CD4-positive, alpha-beta T cell treated with Interleukin-1 beta for 1 hour (primary cell): Measurements from ENCODE around the gene HSF4.

ENCODE experiments used
- DNase-seq, 2 donors: peaks; one replicate each; pipeline ENCODE4 v3.0.0-alpha.2; 2020 to 2022

Gene HSF4

DNA sequence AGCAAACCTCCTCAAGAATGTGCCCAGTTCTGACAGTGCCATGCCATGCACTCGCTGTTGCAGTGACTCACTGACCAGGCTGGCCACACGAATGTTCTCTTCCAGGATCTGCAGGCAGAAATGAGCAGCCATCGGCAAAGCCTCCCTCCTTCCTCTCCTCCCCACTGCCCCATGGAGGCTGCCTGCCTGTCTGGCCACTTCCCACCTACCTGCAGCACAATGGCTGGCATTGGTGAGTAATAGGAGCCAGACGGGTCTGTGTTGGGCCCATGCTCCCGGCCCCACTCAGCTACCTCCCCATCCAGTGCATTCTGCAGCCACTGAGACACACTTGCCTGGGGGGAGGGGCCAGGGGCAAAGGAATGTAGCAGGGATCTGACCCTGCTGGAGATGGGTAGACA is 22.0 kb downstream of the HSF4 start:
- no peak for DNase-seq

DNA sequence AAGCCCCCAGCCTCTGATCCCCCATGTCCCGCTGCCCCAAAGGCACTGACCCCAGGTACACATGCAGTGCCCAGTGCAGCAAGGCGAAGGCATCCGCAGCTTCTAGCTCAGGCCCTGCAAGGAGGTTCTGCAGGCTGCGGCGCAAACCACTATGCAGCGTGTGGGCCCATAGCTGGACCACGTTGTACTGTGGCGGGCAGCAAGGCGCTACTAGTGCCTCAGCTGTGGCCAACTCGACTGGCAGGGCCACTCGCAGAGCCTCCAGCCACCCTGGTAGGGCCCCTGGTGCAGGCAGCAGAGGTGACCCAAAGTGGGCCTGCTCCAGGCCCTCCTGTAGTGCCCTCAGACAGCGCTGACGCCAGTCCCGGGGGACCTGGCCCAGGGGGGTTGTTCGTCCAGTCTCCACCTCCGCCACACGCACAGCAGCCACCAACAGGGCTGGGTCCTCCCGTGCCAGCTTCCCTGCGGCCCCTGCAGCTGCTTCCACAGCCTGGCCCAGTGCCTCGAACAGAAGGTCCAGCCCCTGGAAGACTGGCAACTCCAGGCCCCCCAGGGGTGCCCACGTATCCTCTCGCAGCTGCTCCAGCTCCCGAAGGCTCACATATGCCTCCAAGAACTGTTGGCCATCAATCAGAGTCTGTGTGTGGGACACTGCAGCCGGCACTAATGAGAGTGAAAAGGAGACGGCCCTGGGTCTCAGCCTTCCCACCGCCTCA is 22.8 kb downstream of the HSF4 start:
- no peak for DNase-seq

DNA sequence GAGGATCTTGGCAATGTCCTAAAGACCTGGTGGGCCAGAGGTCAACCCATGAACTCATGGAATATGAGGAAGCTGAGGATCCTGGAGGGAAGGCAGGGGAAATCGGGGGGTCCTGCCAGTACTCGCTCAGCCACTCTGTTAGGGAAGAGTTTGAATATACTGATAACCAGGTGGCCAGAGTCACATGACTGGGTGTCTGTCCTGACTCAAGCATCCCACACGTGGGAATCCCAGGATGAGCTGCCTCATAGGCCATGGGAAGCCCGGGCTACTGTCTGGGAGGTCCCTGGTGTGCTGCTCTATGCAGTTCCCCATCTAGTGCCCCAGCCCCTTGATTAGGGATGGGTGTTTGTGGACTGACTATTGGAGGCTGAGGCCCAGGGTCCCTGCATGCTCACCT is 23.8 kb downstream of the HSF4 start:
- no peak for DNase-seq

DNA sequence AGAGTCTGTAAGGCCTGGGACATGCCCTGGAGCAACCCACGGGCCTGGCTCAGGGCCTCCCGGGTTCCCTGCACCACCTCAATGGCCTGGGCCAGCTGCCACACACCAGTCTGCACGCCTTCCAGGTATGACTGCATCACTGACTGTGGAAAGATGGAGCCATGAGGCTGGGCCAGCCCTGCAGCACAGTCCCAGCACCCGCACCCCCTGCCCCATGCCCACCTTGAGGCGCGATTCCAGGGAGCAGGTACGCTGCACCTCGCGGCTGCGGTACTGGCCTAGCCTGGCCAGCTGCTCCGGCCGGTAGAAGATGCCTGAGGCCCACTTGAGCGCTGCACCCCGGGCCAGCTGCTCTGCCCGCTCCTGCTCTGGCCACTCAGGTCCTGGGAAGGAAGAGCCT is 24.3 kb downstream of the HSF4 start:
- DNase-seq, result no peak

DNA sequence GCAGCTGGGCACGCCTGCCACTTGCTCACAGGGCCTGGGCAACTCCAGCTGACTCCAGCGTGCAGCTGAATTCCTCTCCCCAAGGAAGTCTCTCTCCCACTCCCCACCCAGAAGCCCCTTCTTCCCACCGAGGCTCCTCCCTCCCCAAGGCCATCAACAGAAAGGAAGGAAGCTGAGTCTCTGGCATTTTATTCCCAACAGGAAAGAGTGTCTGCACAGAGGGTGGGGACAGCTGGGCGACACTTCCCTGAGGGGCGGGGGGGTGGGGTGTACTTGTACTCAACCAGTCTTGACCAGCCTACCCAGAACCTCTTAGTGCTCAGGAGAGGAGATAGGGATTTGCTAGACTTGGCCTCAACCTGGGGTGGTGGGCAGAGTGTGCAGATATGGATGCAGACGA is 25.5 kb downstream of the HSF4 start, which contains the start of gene EXOC3L1:
EXOC3L1 (minus strand) TSS at position 96 of the 400 bp plus-strand sequence. CDS start 460 bp downstream, outside the sequence.
- DNase-seq, result no peak

DNA sequence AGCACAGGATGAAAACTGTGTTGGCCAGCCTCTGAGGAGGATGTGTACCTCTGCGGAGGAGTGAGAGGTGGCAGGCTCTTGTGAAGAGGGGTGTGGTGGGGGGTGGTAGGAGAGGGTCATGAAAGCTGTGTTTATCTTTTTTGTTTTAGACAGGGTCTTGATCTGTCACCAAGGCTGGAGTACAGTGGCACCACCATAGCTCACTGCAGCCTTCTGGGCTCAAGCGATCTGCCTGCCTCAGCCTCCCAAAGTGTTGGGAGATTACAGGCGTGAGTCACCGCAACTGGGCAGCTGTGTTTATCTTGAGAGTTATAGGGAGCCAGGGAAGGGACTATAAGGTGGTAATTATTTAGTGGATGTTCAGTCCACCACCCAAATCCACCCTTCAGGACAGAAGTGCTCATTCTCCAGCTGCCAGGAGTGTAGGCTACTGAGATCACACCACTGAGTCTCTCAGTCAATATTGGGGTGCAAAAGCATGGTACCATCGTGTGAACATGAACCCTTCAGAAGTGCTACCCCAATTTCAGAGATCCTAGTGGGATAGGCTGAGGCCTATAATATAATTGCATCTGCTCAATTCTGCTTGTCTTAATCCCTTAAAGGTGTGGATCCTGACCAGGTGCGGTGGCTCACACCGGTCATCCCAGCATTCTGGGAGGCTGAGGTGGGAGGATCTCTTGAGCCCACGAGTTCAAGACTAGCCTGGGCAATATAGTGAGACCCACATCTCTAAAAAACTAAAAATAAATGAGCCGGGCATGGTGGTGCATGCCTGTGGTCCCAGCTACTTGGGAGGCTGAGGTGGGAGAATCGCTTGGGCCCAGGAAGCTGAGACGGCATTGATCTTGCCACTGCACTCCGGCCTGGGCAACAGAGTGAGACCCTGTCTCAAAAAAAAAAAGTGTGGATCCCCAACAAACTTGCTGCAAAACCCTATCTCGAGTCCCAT is 26.2 kb downstream of the HSF4 start:
- no peak for DNase-seq

DNA sequence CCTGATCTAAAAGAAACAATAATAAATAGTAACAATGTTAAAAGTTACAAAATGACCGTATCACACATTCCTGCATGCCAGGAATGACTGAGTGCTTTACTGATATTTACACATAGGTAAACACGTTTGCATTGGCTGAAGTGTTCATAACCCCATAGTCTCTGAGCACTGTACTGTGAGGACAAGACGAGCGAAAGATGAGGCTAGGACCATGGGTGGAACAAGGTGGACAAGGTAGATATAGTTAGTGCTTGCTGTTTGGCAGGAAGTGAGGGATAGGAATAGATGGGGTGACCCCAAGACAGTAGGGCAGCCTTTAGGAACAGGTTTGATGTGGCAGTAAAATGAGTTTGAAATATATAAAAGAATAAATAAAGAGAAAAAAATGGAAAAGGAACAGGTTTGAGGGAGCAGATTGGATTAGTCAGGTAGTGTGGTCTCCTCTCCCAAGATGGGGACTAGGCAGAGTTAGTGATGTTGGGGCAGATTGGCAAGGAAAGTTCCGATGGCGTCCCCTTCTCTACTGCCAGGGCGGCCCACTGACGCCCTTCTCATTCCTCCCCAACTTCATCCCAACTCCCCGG is 27.0 kb downstream of the HSF4 start:
- DNase-seq, result no peak

DNA sequence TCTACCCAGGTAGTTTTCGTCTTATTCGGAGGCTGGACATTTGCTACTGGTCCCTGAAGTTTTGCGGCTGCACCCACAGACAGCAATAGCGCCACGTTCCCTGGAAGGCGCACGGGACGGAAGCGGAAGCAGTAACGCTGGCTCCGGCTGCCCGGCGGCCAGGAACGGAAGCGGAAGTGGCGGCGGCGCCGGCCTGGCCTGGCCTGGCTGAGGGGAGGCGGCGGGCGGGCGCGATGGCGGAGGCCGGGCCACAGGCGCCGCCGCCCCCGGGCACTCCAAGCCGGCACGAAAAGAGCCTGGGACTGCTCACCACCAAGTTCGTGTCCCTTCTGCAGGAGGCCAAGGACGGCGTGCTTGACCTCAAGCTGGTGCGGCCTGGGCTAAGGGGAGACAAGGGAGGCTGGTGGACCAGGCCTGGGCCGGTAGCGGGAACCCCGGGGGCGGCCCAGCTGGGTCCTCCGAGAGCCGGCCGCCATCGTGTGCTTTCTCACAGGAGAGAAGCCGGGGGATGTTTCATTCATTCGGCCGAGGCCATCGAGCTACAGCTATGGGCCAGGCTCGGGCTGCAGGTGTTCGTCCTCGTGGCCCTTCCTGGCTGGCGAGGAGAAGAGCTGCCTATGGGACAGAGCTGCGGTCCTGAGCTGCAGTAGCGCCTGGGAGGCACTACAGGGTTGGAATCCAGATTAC is 27.6 kb downstream of the HSF4 start, which contains the start of gene E2F4:
E2F4 (plus strand) TSS at position 161 of the 687 bp plus-strand sequence; CDS start at position 234, 73 bp downstream.
- peak; percentile 87 to 88 for DNase-seq

DNA sequence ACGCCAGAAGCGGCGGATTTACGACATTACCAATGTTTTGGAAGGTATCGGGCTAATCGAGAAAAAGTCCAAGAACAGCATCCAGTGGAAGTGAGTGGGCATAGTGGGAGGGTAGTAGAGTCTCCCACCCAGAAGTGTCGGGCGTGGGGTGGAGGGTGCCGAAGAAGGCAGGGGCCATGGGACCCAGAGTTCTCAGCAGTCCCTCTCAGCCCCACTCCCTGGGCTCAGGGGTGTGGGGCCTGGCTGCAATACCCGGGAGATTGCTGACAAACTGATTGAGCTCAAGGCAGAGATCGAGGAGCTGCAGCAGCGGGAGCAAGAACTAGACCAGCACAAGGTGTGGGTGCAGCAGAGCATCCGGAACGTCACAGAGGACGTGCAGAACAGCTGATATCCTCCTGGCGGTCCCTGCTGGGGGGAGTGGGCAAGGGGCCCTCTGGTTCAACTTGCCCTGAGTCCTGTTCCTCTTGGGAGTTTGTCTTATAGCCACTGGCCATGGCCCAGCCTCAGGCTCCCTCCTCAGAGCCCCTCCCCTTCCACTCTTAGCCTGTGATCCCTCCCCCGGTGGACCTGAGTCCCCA is 28.3 kb downstream of the HSF4 start:
- no peak for DNase-seq

DNA sequence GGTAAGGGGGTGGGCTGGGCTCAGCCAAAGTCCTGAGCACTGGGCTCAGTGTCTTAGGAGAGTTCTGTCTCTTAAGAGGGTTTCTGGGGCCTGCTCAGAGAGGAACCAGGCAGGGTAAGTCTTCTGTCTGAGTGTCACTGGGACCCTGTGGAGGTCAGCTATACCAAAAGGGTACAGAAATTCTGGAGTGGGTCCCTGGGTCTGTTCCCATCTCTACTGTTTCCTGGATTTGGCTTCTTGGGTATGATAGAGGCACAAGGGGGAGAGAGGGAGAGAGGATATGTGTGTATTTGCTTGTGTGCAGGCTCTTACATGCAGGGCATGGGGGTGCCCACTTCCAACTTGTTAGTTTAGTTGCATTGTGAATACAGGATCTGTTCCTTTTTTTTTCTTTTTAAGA is 29.0 kb downstream of the HSF4 start:
- no peak for DNase-seq

DNA sequence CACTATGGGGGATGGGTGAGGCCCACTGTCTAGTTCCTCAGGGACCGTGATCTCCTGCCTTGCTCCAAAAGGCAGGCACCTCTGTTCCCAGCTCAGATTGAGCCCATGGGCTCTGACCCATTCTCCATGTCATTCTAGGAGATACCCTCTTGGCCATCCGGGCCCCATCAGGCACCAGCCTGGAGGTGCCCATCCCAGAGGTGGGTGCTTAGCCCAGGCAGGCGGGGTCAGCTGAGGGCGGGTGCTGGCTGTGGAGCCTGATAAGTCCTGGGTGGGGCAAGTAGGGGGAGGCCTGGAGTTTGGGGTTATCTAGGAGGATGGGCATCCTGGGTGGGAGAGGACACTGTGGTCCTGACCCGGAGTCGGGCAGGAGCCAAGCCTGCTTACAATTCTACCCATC is 29.7 kb downstream of the HSF4 start:
- DNase-seq, result no peak

DNA sequence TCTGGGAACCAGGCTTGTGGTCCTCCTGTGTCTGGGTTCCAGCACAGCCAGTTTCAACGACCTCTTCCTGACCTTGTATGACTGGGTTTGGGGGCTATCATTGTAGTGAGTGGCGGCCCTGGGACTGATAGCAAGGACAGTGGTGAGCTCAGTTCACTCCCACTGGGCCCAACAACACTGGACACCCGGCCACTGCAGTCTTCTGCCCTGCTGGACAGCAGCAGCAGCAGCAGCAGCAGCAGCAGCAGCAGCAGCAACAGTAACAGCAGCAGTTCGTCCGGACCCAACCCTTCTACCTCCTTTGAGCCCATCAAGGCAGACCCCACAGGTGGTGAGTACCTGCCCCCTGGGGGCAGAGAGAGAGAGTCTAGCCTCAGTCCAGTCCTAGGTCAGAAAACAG is 31.1 kb downstream of the HSF4 start:
- no peak for DNase-seq

DNA sequence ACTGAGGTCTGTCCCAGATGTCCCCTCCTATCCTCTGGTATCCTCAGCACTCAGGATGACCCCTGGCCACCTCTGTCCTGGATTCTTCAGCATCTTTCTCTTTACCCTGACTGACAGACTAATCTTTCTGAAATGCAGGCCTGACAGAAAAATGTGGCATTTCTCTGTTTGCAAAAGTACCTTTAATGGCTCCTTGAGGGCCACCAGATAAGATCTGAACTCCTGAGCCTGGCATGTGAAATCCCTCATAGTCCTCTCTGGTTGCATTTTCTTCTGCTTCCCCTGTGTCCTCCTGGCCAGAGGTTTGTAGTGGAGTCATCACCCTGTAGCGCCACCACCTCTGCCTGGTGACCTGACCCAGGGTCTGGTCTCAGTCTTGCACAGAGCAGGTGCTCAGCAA is 32.3 kb downstream of the HSF4 start:
- DNase-seq, result no peak

DNA sequence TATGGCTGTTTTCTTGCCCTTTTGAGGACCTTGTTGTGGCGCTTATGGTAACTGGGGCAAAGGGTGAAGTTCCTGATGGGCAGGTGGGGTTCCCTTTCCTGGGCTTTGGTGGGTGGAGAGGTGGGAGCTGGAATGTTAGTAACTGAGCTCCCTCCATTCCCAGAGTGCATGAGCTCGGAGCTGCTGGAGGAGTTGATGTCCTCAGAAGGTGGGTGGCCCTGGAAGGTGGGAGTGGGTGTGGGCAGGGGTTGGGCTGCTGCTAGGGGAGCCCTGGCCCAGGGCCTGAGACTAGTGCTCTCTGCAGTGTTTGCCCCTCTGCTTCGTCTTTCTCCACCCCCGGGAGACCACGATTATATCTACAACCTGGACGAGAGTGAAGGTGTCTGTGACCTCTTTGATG is 33.2 kb downstream of the HSF4 start:
- no peak for DNase-seq

DNA sequence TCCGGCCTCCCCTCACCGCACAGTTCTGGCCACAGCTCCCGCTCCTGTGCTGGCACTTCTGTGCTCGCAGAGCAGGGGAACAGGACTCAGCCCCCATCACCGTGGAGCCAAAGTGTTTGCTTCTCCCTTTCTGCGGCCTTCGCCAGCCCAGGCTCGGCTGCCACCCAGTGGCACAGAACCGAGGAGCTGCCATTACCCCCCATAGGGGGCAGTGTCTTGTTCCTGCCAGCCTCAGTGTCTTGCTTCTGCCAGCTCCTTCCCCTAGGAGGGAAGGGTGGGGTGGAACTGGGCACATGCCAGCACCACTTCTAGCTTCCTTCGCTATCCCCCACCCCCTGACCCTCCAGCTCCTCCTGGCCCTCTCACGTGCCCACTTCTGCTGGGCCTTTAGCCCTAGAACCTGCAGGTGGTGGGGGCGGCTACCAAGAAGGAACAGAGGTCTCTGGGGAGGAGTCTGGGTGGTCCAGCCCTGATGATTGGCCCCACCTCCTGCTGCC is 33.7 kb downstream of the HSF4 start:
- DNase-seq, result peak; percentile 36 to 37

DNA sequence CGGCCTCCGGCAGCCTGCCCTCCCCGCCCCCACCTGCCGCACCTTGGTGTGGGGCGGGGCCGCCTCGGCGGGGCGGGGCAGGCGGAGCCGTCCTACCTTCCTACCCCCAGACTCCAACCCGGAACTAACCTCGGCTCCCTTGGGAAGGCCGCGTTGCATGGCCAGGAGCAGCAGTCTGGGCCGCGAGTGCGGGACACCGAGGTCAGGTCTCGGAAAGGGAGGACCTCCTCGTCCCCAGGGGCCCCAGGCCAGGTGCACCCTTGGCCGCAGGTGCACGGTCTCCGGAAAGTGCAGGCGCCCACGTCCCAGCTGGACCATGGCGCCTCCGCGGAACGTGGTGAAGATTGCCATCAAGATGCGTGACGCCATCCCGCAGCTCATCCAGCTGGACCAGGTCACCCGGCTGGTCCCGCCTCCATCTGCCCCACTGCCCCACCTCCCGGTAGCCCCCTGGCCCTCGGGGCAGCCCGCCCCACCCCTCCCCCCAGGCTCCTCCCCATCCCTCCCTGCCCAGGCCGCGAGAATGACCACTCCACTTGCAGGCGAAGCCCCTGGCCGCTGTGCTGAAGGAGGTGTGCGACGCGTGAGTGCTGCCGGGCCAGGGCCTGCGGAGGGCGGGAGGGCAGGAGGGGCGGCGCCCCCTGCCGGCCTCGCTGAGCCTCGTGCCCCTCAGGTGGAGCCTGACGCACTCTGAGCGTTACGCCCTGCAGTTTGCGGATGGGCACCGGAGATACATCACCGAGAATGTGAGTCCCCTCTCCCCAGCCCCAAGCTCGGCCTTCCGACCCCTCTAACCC is 34.7 kb downstream of the HSF4 start, which contains the start of gene ELMO3:
ELMO3 (plus strand) TSS at position 121 of the 797 bp plus-strand sequence; CDS start at position 317, 196 bp downstream.
- DNase-seq, result no peak

DNA sequence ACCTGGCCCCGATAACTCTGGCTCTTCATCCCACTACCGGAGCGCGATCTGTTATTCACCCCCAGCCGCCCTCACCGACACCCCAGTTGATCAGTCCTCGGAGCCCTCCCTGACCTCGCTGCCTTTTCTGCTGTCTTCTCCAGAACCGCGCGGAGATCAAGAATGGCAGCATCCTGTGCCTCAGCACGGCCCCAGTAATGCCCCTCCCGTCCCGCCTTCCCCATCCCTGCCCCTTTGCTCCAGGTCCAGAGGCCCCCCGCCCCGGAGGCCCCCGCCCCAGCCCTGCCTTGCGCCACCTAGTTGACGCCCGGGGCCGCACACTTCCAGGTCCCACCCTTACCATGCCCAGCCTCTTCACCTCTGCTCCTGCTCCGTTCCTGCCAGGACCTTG is 35.3 kb downstream of the HSF4 start:
- no peak for DNase-seq

DNA sequence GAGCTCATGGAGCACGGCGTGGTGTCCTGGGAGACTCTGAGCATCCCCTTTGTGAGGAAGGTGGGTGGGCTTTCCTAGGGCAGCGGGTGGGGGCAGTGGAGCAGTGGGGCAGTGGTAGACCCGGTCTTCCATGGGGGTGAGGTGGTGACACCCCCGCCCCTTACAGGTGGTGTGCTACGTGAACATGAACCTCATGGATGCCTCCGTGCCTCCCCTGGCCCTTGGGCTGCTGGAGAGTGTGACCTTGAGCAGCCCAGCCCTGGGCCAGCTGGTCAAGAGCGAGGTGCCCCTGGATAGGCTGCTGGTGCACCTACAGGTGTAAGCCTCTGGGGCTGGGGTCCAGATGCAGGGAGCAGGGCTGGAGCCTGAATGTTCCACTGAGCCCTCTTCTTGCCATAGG is 35.9 kb downstream of the HSF4 start:
- no peak for DNase-seq

DNA sequence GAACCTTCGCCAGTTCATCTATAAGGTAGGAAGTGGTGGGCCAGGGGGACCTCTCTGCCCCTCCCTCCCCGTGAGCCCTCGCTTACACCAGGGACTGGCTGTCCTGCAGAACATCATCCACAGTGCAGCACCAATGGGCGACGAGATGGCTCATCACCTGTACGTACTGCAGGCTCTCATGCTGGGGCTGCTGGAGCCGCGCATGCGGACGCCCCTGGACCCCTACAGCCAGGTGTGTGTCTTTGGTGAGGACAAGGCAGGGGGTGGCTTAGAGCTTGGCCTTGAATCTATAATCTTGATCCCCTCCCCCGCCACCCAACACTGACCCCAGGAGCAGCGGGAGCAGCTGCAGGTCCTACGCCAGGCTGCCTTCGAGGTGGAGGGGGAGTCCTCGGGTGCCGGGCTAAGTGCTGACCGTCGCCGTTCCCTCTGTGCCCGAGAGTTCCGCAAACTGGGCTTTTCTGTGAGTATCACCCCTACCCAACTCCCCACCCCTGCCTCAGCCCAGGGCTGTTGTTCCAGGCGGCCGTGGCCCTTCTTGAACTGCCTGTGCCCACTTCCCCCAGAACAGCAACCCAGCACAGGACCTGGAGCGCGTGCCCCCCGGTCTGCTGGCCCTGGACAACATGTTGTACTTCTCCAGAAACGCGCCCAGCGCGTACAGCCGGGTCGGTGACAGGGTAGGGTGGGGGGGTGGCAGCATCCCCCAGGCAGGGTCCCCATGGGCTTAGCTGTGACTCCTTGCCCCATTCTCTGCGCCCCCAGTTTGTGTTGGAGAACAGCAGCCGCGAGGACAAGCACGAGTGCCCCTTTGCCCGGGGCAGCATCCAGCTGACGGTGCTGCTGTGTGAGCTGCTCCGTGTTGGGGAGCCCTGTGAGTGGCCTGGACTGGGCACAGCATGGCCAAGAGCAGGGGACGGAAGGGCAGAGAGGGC is 37.1 kb downstream of the HSF4 start:
- no peak for DNase-seq

DNA sequence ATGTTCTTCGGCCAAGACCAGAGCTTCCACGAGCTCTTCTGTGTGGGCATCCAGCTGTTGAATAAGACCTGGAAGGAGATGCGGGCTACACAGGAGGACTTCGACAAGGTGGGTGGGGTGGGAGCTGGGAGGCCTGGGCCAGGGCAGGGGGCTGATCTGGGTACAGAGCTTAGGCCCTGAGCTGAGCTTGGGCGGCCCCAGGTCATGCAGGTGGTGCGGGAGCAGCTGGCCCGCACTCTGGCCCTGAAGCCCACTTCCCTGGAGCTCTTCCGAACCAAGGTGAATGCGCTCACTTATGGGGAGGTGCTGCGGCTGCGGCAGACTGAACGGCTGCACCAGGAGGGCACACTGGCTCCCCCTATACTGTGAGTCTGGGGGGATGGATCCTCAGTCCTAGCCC is 37.9 kb downstream of the HSF4 start:
- no peak for DNase-seq
